Heart left ventricle (tissue), 16 donors: Measurements from ENCODE around the gene MEP1B. TPM values are rescaled to one million over a fixed set of nuclear protein-coding genes. Genes with fewer than 3 reads are reported as not detected.

ENCODE experiments used
- ATAC-seq, 4 donors: fragments of 200-7000 bp; cut with Tn5 transposase; one replicate each; pipeline ENCODE4 v1.9.1; 2020 to 2022; ENCODE audit warnings: moderate library complexity in 4 of 4, mild to moderate bottlenecking in 3 of 4, moderate number of reproducible peaks in 1 of 4
- DNase-seq, 5 donors: peaks; one replicate each; pipeline ENCODE4 v3.0.0-alpha.2; 2020
- H3K27ac ChIP-seq, 12 donors: fragments of 200-600 bp; sonication (generic) in 4 of 12; one replicate each; pipeline versions ENCODE4 v1.5.0 to v1.8.0; 2016 to 2022; ENCODE audit warnings: mild to moderate bottlenecking in 2 of 12
- H3K27me3 ChIP-seq, 9 donors: fragments of 200-600 bp; sonication (generic) in 2 of 9; one replicate each; pipeline versions ENCODE4 v1.5.1 to v1.8.0; 2016 to 2022; ENCODE audit warnings: mild to moderate bottlenecking in 3 of 9
- H3K36me3 ChIP-seq, 9 donors: fragments of 200-600 bp; sonication (generic) in 2 of 9; one replicate each; pipeline versions ENCODE4 v1.5.0 to v1.8.0; 2018 to 2022; ENCODE audit warnings: mild to moderate bottlenecking in 2 of 9
- H3K4me1 ChIP-seq, 12 donors: fragments of 200-600 bp; sonication (generic) in 4 of 12; one replicate each; pipeline versions ENCODE4 v1.5.0 to v1.8.0; 2016 to 2022; ENCODE audit warnings: mild to moderate bottlenecking in 3 of 12
- H3K4me3 ChIP-seq, 12 donors: fragments of 200-600 bp; sonication (generic) in 4 of 12; one replicate each; pipeline versions ENCODE4 v1.5.0 to v1.8.0; 2017 to 2022; ENCODE audit warnings: mild to moderate bottlenecking in 9 of 12, moderate library complexity in 4 of 12
- H3K9me3 ChIP-seq, 12 donors: fragments of 200-600 bp; sonication (generic) in 4 of 12; one replicate each; pipeline versions ENCODE4 v1.5.0 to v1.8.0; 2016 to 2022; ENCODE audit warnings: mild to moderate bottlenecking in 1 of 12
- POLR2A ChIP-seq, 2 donors: fragments of 450-650 bp; IDR thresholded peaks; one replicate each; pipeline ENCODE4 v1.6.1; 2017; ENCODE audit warnings: antibody characterized with exemption in 2 of 2, mild to moderate bottlenecking in 2 of 2, moderate library complexity in 2 of 2
- WGBS, 4 donors: extraction: QIAGEN DNeasy Blood & Tissue Kit in 2 of 4; methylation state at CpG; one replicate each; pipeline versions ENCODE4 v1.1.5 to v1.1.7; 2013 to 2018; 5-methylcytosine and 5-hydroxymethylcytosine counted together
- intact Hi-C, 10 donors: fragments of 100-400 bp; cut with DNase I; formaldehyde crosslinking; loops; one replicate each; pipeline versions ENCODE4 v1.11.1 to v1.14.2; 2022
- polyA plus RNA-seq, 2 donors: library from polyadenylated mRNA; stranded (reverse); fragments of 200-250 nt; gene quantifications; one replicate each; pipeline ENCODE4 v1.2.3, GENCODE V29; 2013
- total RNA-seq, 9 donors: library from RNA; depleted of rRNA in 2 of 9; stranded (reverse); fragments of >200 nt in 2 of 9; fragmentation: NEBNext Ultra II Directional in 3 of 9; extraction: Animal tissue kit (Norgen Biotek cat#: 25700) in 3 of 9; gene quantifications; one replicate each; pipeline versions ENCODE4 v1.1.0 to v1.2.4, GENCODE V29; 2016 to 2023
- TF ChIP-seq, protein P1 (sequence below), 12 donors: fragments of 200-600 bp; sonication (generic) in 4 of 12; IDR thresholded peaks; one replicate each; pipeline versions ENCODE4 v1.5.0 to v1.8.0; 2018 to 2022; ENCODE audit warnings: antibody characterized with exemption in 12 of 12, mild to moderate bottlenecking in 5 of 12
- donor health status: ischemic (EF 13 %, LVEDD 7.1; RV severe dilation, severe dysfunction).
- donor health status: healthy with polysubstance abuse.
- donor health status: DM: no; HTN: yes; CAD: no.
- donor health status: DM: no; HTN: no; CAD: no.
- donor health status: ischemic (EF 25% LVEDD 6.9; RV normal size, moderate dysfunction).
- donor health status: ischemic (EF 25% LVEDD 5.7; RV mildly dilated, moderate dysfunction).
- donor health status: healthy.
- donor health status: DM: yes; HTN: yes; CAD: no.
- donor health status: ischemic (EF 35%, LVEDD 5.7; RV mildly dilated, moderate dysfunction).
- donor health status: nonischemic (EF 11% LVEDD 7.7; RV severe dilation, severe dysfunction).
- donor health status: DM: yes; HTN: yes; CAD: no.
- donor health status: PGD.
- donor health status: ischemic (EF 29% LVEDD 5.4; RV normal size, mild dysfunction).
- donor health status: nonischemic (EF 23%, LVEDD 6.1; RV moderate dilation, normal function).

Gene MEP1B
- total and polyA plus RNA-seq, 11 donors: 0.17 TPM; not detected in 10

DNA sequence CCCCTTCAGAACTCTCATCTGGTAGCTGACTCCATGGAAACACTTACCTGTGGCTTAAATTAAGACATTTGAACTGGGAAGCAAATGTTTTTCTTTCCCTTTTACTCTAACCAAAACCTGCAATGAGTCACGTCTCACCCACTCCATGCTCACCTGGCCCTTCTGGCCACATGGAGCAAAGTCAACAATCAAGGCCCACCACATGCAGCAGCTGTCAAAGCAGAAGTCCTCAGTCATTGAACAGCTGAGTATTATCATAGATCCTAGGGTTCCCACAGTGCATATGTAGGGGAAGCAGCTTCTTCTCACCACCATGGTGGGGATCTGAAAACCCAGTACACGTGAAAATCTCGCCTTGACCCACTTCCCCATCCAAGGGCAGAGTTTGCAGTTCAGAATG is 12.3 kb upstream of the MEP1B start:
- H3K4me1 ChIP-seq: peaks cover 0 to 11% (median 4%) of the 10 kb centered on the region in 12 donors
- TF ChIP-seq, protein P1, sequence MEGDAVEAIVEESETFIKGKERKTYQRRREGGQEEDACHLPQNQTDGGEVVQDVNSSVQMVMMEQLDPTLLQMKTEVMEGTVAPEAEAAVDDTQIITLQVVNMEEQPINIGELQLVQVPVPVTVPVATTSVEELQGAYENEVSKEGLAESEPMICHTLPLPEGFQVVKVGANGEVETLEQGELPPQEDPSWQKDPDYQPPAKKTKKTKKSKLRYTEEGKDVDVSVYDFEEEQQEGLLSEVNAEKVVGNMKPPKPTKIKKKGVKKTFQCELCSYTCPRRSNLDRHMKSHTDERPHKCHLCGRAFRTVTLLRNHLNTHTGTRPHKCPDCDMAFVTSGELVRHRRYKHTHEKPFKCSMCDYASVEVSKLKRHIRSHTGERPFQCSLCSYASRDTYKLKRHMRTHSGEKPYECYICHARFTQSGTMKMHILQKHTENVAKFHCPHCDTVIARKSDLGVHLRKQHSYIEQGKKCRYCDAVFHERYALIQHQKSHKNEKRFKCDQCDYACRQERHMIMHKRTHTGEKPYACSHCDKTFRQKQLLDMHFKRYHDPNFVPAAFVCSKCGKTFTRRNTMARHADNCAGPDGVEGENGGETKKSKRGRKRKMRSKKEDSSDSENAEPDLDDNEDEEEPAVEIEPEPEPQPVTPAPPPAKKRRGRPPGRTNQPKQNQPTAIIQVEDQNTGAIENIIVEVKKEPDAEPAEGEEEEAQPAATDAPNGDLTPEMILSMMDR (IDR thresholded peaks at IDR 0.05): no peak
- TF ChIP-seq POLR2A (IDR thresholded peaks at IDR 0.05): no peak
- no peaks in the 10 kb centered on the region for H3K9me3 ChIP-seq
- no peak overlapping the region for H3K4me3 ChIP-seq
- no peak overlapping the region for H3K27ac ChIP-seq
- no peaks in the 10 kb centered on the region for H3K27me3 ChIP-seq
- 69 to 90% (median 86%) methylated on average over 3 of the region's 3 CpGs for WGBS, 4 donors
- no peak for DNase-seq
- no peaks in the 10 kb centered on the region for H3K36me3 ChIP-seq
- ATAC-seq: no peak
- intact Hi-C loops: loop anchor here in 1 of 10 donors (10.0 kb wide), 1 partner anchor 87 kb away; no protein-coding TSS in a partner anchor

DNA sequence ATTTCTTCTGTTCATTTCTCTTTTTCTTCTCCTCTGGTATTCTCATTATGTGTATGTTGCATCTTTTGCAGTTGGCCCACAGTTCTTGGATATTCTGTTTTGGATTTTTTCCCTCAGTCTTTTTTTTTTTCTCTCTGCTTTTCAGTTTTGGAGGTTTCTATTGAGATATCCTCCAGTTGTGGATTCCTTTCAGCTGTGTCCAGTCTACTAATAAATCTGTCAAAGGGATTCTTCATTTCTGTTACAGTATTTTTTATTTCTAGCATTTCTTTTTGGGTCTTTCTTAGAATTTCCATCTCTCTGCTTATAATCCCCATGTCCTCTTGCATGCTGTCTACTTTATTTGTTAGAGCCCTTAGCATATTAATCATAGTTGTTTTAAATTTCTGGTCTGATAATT is 6.3 kb upstream of the MEP1B start:
- Histone ChIP-seq H3K36me3 (no peaks in the 10 kb centered on the region), H3K27ac (no peak overlapping the region), H3K9me3 (peaks cover 0 to 26% (median 9%) of the 10 kb centered on the region in 12 donors), H3K27me3 (no peaks in the 10 kb centered on the region), H3K4me3 (no peak overlapping the region), H3K4me1 (no peaks in the 10 kb centered on the region)
- ATAC-seq (no peak), DNase-seq (no peak)
- TF ChIP-seq, protein P1 (IDR thresholded peaks at IDR 0.05): no peak
- TF ChIP-seq POLR2A (IDR thresholded peaks at IDR 0.05): no peak
- intact Hi-C loops: no loop called here

DNA sequence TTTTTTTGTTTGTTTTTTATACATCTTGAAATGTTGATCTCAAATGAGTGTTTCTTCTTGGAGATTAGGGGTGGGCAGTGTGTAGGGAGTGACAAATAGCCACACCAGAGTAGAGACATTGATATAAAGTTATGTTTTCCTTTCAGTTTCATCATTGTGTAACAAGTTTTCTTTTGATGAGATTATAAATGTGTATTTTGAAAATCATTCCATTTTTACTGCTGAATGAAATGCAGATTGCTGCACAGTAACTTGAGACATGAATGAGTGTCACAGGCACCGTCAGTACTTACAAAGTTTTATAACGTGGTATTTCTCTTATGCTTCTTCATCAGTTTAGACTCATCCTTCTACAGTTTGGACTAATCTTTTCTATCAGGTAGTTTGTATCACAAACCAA is 370 bp downstream of the MEP1B start:
- H3K9me3 ChIP-seq: no peaks in the 10 kb centered on the region
- TF ChIP-seq POLR2A (IDR thresholded peaks at IDR 0.05): no peak
- TF ChIP-seq, protein P1 (IDR thresholded peaks at IDR 0.05): no peak
- intact Hi-C loops: no loop called here
- no peaks in the 10 kb centered on the region for H3K27me3 ChIP-seq
- no peak overlapping the region for H3K27ac ChIP-seq
- ATAC-seq: no peak
- no peak overlapping the region for H3K4me3 ChIP-seq
- 85 to 89% (median 86%) methylated on average over 2 of the region's 2 CpGs for WGBS, 4 donors
- no peak for DNase-seq
- H3K36me3 ChIP-seq: no peaks in the 10 kb centered on the region
- no peaks in the 10 kb centered on the region for H3K4me1 ChIP-seq

DNA sequence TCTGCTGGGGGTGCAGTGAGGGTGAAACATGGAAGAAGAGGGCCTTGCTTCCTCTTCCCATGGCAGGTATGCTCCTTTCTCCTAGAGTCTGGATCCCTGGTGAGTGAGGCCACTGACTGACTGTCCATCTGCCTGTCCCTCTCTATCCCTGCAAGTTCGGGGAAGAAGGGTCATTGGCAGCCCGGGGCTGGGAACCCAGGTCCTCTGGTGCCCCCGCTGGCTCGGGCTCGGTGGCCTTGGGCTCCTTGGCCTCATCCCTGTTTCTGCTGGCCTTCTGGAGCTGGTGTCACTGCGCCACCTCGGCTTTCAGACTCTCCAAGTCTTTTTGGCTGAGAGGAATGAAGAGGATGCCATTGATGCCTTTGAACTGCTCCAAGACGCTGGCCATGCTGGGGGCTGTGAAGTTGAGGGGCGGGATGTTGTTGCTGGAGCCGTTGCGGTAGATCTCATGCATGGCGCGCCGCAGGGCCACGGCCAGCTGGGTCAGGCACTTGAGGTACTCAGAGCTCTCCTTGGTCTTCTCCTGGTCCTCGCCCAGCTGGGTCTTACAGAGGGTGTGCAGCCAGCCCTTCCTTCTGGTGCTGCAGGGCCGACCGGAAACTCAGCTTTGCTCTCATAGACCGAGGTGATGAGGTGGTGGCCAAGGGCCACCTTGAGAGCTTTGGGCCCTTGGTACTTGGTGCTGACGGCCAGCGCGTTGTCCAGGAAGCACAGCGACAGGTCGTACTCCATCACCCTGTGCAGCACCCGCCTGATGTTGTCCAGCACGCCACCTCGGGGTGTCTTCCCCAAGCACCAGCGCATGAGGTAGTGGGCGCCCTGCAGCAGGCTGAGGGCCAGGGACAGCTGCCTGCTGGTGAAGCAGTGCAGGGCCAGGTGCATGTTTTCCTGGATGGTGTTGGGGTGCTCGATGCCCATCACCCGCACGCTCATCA is 6.3 kb downstream of the MEP1B start:
- TF ChIP-seq, protein P1 (IDR thresholded peaks at IDR 0.05): no peak
- TF ChIP-seq POLR2A (IDR thresholded peaks at IDR 0.05): no peak
- 95 to 97% (median 96%) methylated on average over 10 to 32 of the region's 32 CpGs for WGBS, 4 donors
- intact Hi-C loops: no loop called here
- H3K27me3 ChIP-seq: no peaks in the 10 kb centered on the region
- H3K36me3 ChIP-seq: no peaks in the 10 kb centered on the region
- H3K4me3 ChIP-seq: no peak overlapping the region
- no peak overlapping the region for H3K27ac ChIP-seq
- DNase-seq (peak in 1 of 5 donors; percentile 52), ATAC-seq (peak in 1 of 4 donors; percentile 22)
- no peaks in the 10 kb centered on the region for H3K4me1 ChIP-seq
- no peaks in the 10 kb centered on the region for H3K9me3 ChIP-seq
